ENCODE results near the gene GREM1.

The GREM1 gene

DNA sequence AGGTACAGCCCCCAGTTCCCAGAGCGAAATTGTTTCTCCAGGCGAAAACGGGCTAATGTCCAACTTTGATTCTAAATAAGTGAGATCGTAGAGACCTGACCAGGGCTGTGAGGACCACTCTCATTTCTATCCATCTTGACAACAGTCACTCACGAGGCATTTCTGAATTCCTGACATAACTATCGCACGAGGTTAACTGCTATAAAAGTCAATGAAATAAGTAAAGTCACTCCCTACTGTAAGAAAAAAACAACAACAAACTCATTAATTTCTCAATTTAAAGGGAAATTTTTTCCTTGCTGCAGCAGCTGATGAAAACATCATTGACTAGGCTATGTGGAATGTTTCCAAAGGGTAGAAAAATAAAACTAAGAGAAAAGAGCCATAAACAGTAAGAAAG lies 69.1 kb downstream of the GREM1 start:
- no peaks in the 10 kb centered on the region for H3K4me1 ChIP-seq (ENCODE audit: insufficient read depth, low read length)
- ATAC-seq (ENCODE audit: insufficient read depth, low read depth): no peak
- H3K27me3 ChIP-seq (ENCODE audit: insufficient read depth, low read length, poor library complexity): no peaks in the 10 kb centered on the region
- H3K36me3 ChIP-seq (ENCODE audit: insufficient read depth, low read length): no peaks in the 10 kb centered on the region
- H3K9me3 ChIP-seq (ENCODE audit: insufficient read depth, low read length, severe bottlenecking): no peaks in the 10 kb centered on the region
- DNase-seq: no peak
- H3K79me2 ChIP-seq (ENCODE audit: insufficient read depth, low read length): no peaks in the 10 kb centered on the region
- H3K27ac ChIP-seq (ENCODE audit: low read length): no peak overlapping the region
- H3K4me2 ChIP-seq (ENCODE audit: insufficient read depth, low read length): no peak overlapping the region
- H2AFZ ChIP-seq (ENCODE audit: low read depth, low read length): no peak overlapping the region
- TF ChIP-seq EZH2 (IDR thresholded peaks at IDR 0.05; ENCODE audit: borderline replicate concordance, low read depth, low read length, severe bottlenecking): no peak
- no peak overlapping the region for H3K4me3 ChIP-seq (ENCODE audit: low read depth in 1 of 2, low read length in 2 of 2)
- no peaks in the 10 kb centered on the region for H4K20me1 ChIP-seq (ENCODE audit: insufficient read depth, low read length)
- H3K9ac ChIP-seq (ENCODE audit: low read depth, low read length): no peak overlapping the region

DNA sequence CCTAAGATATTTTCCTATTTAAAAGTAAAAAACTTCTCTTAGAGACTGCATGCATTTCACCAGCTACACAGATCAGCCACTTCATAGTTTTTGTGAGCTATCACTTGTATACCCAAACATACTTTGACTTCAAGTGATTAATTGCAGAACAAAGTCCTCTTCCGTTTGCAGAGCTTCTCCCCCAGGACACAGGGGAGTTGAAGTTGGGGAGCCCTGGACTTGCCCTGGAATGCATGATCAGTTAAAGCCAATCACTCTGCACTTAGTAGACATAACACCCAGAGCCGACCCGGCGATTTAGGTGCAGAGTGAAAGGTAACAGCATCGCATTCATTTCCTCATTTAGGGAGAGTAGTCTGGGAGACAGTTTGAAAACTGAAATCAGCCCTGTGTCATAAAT lies 70.1 kb downstream of the GREM1 start:
- Histone ChIP-seq H3K4me2 (ENCODE audit: insufficient read depth, low read length) (no peak overlapping the region), H2AFZ (ENCODE audit: low read depth, low read length) (no peak overlapping the region)
- no peak for ATAC-seq (ENCODE audit: insufficient read depth, low read depth)

DNA sequence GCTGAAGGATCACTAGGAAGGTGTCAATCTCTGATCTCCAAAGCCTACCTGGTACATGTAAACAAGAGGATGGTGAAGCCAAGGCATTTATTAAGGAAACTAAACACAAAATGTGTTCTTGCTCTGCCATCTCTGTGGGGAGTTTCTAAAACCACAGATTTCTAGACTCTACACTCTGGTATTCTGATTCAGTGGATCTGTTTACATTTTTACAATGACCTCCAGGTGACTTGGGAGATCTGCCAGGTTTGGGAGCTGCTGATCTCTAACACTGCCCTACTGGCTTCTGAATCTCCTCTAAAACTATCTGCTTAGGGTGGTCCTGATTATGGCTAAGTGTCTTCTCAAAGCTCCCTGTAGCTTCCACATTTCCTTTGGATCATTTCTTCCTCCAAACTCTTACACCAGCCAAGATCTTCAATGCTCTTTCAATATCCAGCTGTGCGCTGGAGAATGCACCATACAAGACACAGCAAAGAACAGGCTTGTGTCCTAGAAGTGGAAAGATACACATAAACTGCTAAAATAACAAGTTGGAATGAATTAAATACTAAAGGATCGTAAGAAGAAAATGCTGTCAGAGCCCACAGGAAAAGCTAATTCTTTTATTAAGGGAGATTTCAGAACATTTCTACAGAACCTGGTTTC lies 72.7 kb downstream of the GREM1 start:
- no peak for ATAC-seq (ENCODE audit: insufficient read depth, low read depth)
- TF ChIP-seq, protein P1, sequence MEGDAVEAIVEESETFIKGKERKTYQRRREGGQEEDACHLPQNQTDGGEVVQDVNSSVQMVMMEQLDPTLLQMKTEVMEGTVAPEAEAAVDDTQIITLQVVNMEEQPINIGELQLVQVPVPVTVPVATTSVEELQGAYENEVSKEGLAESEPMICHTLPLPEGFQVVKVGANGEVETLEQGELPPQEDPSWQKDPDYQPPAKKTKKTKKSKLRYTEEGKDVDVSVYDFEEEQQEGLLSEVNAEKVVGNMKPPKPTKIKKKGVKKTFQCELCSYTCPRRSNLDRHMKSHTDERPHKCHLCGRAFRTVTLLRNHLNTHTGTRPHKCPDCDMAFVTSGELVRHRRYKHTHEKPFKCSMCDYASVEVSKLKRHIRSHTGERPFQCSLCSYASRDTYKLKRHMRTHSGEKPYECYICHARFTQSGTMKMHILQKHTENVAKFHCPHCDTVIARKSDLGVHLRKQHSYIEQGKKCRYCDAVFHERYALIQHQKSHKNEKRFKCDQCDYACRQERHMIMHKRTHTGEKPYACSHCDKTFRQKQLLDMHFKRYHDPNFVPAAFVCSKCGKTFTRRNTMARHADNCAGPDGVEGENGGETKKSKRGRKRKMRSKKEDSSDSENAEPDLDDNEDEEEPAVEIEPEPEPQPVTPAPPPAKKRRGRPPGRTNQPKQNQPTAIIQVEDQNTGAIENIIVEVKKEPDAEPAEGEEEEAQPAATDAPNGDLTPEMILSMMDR (IDR thresholded peaks at IDR 0.05; ENCODE audit: borderline replicate concordance, extremely low read depth, low read length, poor library complexity, severe bottlenecking): no peak
- no peak for TF ChIP-seq EZH2 (IDR thresholded peaks at IDR 0.05; ENCODE audit: borderline replicate concordance, low read depth, low read length, severe bottlenecking)
- H3K79me2 ChIP-seq (ENCODE audit: insufficient read depth, low read length): no peaks in the 10 kb centered on the region
- H4K20me1 ChIP-seq (ENCODE audit: insufficient read depth, low read length): no peaks in the 10 kb centered on the region
- no peak overlapping the region for H2AFZ ChIP-seq (ENCODE audit: low read depth, low read length)
- no peak overlapping the region for H3K4me3 ChIP-seq (ENCODE audit: low read depth in 1 of 2, low read length in 2 of 2)
- no peak overlapping the region for H3K27ac ChIP-seq (ENCODE audit: low read length)
- no peak for DNase-seq
- H3K9ac ChIP-seq (ENCODE audit: low read depth, low read length): no peak overlapping the region
- H3K4me1 ChIP-seq (ENCODE audit: insufficient read depth, low read length): no peaks in the 10 kb centered on the region
- H3K27me3 ChIP-seq (ENCODE audit: insufficient read depth, low read length, poor library complexity): no peaks in the 10 kb centered on the region
- no peaks in the 10 kb centered on the region for H3K36me3 ChIP-seq (ENCODE audit: insufficient read depth, low read length)
- no peak overlapping the region for H3K4me2 ChIP-seq (ENCODE audit: insufficient read depth, low read length)
- no peaks in the 10 kb centered on the region for H3K9me3 ChIP-seq (ENCODE audit: insufficient read depth, low read length, severe bottlenecking)

More for the DNA sequence above, 70.1 kb downstream of the GREM1 start:
- Histone ChIP-seq H3K27ac (ENCODE audit: low read length) (no peak overlapping the region), H3K4me1 (ENCODE audit: insufficient read depth, low read length) (no peaks in the 10 kb centered on the region), H3K9me3 (ENCODE audit: insufficient read depth, low read length, severe bottlenecking) (no peaks in the 10 kb centered on the region), H3K79me2 (ENCODE audit: insufficient read depth, low read length) (no peaks in the 10 kb centered on the region), H3K9ac (ENCODE audit: low read depth, low read length) (no peak overlapping the region), H3K4me3 (ENCODE audit: low read depth in 1 of 2, low read length in 2 of 2) (no peak overlapping the region), H3K27me3 (ENCODE audit: insufficient read depth, low read length, poor library complexity) (no peaks in the 10 kb centered on the region), H4K20me1 (ENCODE audit: insufficient read depth, low read length) (no peaks in the 10 kb centered on the region), H3K36me3 (ENCODE audit: insufficient read depth, low read length) (no peaks in the 10 kb centered on the region)
- no peak for DNase-seq
- TF ChIP-seq EZH2 (IDR thresholded peaks at IDR 0.05; ENCODE audit: borderline replicate concordance, low read depth, low read length, severe bottlenecking): no peak

DNA sequence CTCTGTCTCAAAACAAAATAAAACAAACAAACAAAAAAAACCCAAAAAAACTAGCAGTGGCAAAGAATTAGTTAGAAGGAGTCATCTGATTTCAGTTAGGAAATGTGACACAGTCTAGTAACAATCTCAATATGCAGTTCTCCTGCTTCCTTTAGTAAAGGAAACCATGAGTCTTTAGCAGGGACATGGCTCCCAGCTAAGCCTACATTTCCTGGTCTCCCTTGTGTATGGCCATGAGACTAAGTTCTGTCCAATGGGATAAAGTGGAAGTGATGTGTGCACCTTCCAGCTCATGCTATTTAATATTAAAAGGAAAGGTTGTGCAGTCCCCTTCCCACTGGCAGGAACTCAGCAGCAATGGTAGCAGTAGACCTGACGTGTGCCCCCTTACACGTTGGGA lies 74.6 kb downstream of the GREM1 start:
- no peaks in the 10 kb centered on the region for H3K9me3 ChIP-seq (ENCODE audit: insufficient read depth, low read length, severe bottlenecking)
- no peak for DNase-seq
- ATAC-seq (ENCODE audit: insufficient read depth, low read depth): no peak
- no peaks in the 10 kb centered on the region for H3K79me2 ChIP-seq (ENCODE audit: insufficient read depth, low read length)
- no peak for TF ChIP-seq EZH2 (IDR thresholded peaks at IDR 0.05; ENCODE audit: borderline replicate concordance, low read depth, low read length, severe bottlenecking)
- TF ChIP-seq, protein P1 (IDR thresholded peaks at IDR 0.05; ENCODE audit: borderline replicate concordance, extremely low read depth, low read length, poor library complexity, severe bottlenecking): no peak
- no peak overlapping the region for H3K4me2 ChIP-seq (ENCODE audit: insufficient read depth, low read length)
- H3K36me3 ChIP-seq (ENCODE audit: insufficient read depth, low read length): no peaks in the 10 kb centered on the region
- H3K4me3 ChIP-seq (ENCODE audit: low read depth in 1 of 2, low read length in 2 of 2): no peak overlapping the region
- H3K4me1 ChIP-seq (ENCODE audit: insufficient read depth, low read length): no peaks in the 10 kb centered on the region
- H3K9ac ChIP-seq (ENCODE audit: low read depth, low read length): no peak overlapping the region
- no peaks in the 10 kb centered on the region for H3K27me3 ChIP-seq (ENCODE audit: insufficient read depth, low read length, poor library complexity)
- H4K20me1 ChIP-seq (ENCODE audit: insufficient read depth, low read length): no peaks in the 10 kb centered on the region
- no peak overlapping the region for H3K27ac ChIP-seq (ENCODE audit: low read length)
- no peak overlapping the region for H2AFZ ChIP-seq (ENCODE audit: low read depth, low read length)
